Ureter (tissue), 1 donor: ENCODE measurements around the gene CYBC1. TPM values are rescaled to one million over a fixed set of nuclear protein-coding genes. Genes with fewer than 3 reads are reported as not detected.
"Not testable (repeated sequence)": the region's sequence is repeated elsewhere in the genome, so short reads cannot be mapped to it uniquely, and the experiment has no call there.

ENCODE experiments used
- DNase-seq: peaks from one replicate; pipeline ENCODE4 v3.0.0-alpha.2; 2020; ENCODE audit warnings: low spot score
- total RNA-seq: library from RNA; stranded (reverse); gene quantifications from one replicate; pipeline ENCODE4 v1.2.4, GENCODE V29; 2023
- donor health status: DM: yes; HTN: yes; CAD: no.

Gene CYBC1
- total RNA-seq, 1 donor from 2014 or later, result 98.0 TPM

DNA sequence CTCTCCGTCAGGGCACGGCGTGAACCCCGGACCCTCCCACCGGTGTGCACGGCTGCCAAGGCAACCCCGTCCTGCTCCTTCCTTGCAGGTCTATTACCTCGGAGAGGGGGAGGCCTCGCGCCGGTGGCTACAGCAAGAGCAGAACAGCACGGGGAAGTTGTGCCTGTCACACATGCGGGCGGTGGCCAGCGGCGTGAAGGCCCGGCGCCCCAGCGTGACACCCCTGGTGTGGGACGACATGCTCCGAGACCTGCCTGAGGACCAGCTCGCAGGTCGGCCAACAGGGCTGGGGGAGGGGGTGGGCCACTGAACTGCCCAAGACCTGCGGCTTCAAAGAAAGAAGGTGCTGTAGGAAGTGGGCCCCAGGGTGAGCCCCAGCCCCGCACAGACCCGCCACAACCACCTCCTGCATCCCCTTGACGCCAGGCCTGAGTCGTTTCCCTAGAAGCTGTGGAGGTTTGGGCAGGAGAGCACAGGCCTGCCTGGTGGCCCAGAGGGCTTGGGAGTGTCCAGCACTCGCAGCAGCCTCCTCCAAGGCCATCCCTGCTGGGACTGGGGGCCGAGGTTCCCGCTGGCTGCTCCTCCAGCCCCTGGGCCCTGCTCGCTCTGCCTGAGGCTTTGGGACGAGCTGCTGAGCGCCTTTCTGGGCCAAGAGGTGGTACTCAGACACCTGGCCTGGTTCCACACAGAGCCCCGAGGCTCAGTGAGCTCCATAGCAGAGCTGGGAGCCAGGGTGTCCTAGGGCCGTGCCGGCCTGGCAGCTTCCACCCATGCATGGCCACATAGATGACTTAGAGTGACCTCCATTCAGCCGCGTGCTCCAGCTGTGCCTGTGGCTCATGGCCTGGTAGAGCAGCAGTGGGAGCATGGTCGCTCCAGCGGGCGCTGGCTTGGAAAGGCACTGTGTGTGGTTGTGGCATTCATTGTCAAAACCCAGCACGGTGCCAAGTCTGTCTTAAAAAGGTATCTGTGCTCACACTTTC lies 14.7 kb downstream of the CYBC1 start:
- no peak for DNase-seq

GRCh38 chr17:82435103-82435502 lies 15.4 kb downstream of the CYBC1 start:
- no peak for DNase-seq

DNA sequence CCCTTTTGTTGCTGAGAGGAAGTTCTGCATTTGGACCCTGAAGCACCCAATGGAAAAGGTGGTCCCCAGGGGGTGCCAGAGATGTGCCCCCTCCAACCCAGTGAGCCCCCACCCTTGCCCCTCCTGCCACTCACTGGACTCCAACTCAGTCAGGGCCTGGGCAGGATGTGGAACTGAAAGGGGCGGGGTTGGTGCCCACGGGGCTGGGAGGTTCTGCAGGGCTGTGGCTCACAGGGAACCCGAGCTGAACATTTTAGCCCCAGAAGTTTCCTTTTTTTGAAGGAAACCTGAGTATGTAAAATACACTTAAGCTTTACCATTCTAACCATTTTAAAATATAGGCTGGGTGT lies 16.4 kb downstream of the CYBC1 start:
- no peak for DNase-seq

DNA sequence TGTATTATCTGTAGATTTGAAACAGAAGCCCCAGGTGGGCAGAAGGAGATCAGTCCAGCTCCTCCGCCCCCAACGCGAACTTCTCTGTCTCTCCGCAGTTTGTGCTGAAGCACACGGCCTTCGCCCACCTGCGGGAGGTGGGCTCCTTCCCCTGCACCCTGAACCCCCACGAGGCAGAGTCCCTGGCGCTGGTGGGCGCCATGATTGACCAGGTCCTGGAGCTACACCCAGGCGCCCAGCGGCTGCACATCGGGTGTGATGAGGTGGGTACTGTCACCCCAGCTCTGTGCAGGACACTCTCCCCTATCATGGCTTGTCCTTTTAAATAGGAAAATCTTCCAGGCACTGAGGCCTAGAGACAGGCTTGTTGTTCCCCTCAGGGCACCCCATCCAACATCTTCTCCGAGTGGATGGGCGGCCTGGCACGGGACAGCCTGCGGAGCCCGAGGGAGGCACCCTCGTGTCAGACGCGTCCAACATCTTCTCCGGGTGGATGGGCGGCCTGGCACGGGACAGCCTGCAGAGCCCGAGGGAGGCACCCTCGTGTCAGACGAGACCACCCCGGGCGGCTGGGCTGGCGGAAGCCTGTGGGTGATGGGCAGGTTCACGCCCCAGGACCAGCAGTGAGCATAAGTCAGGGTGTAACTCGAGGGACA lies 16.9 kb downstream of the CYBC1 start:
- DNase-seq, result no peak

DNA sequence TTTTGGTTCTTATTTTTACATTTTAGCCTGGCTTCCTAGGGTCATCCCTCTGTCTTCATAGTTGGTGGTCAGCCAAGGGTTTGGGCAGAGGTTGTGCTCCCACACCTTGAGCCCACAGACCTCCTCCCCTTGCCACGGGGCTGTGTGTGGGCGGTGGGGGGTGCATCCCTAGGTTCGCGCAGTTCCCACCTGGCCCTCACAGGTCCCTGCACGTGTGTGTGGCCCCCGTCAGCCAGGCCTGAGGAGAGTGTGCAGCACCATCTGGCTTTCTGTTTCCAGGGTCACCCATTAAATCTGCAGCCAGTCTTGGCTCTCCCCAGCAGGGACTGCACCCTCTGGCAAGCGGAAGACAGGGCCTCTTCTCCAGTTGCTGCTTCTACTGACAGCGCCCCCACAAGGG lies 18.5 kb downstream of the CYBC1 start:
- DNase-seq, result no peak

DNA sequence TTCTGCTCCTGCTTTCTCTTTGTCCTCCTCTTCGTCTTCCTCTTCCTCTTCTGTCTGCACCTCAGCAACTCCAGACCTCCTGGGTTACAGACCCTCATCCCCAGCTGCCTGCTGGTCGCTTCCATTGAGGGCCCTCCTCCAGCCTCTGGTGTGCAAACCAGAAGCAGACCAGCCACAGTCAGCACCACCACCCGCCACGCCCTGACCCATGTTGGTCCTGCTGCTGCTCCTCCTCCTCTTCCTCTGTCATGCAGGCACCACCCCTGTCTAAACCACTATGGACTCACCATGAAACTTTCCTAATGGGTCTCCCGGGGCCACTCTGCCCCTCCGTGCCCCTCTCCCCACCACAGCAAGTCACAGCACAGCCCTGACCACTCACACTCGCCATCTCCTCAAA lies 20.7 kb downstream of the CYBC1 start:
- DNase-seq, result no peak

DNA sequence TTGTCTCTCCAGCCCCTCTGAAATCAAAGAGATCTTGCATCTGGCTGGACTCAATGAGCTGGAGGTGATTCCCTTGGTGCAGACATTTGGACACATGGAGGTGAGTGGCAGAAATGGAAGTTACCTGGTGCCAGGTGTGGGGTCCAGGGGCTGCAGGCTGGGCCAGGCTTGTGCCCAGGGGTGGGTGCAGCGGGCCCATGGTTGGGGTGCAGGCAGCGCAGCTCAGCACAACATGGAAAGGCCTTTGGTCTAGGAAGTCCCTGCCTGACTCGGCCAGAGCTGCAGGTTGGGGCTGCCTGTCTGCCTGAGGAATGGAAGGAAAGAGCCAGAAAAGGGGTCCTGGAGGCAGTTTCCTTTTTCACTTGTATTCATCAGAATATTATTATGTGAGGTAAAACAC lies 22.0 kb downstream of the CYBC1 start:
- DNase-seq, result no peak

GRCh38 chr17:82424863-82425159 lies 25.7 kb downstream of the CYBC1 start:
- DNase-seq, result no peak

DNA sequence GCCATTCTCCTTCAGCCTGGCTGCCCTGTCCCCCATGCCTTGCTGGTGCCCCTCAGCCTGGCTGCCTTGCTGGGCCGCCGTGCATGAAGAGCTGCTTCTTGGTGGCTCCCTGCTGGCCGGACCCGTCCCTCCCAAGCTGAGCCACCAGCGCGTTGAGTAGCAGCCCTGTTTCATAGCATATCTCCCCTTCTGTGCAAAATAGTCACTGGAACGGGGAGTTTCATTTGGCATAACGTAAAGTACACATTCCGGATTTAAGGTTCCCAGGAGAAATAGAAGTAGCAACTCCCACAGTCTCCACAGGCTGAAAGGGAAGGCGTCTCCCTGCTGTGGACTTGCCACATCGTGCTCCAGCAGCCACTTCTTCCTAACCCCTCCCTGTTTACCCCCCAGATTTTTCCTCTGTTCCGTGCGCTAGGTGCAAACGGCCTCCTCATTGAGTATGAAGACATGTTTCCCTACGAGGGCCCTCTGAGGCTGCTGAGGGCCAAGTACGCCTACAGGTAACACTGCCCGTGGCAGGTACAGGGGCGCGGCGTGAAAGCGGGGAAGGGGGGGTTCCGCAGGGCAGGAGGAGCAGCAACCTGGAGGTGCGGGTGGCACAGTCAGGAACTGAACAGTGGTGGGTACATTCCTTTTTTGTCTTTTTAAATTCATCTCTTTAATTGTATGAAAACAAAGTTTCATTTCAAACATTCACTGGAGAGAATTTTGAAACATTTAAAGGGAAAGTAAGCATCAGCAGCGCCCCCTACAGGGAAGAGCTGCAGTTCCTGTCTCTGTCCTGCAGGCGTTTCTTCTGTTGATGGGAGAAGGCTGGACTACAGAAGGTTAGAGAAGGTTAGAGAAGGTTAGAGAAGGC lies 26.3 kb downstream of the CYBC1 start:
- no peak for DNase-seq

DNA sequence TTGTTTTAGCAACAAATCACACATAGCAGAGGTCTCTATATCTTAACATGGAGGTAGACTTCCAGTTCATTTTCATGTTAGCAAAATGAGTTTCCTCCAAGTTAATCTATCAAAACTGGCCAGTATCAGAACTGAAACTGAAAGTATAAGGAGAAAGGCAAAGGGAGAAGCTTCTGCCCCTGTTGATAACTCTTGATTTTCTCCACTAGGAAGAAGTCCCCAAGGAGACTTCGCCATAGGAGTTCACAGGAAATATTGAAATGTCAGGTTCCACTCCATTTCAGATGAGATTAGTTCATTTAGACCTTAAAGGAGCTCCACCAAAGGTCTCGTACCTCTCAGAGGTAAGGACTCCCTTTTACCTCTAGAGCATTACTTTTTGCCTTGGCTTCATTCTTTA lies 31.0 kb downstream of the CYBC1 start:
- DNase-seq, result no peak

- peak; percentile 80 for DNase-seq
Observed at GRCh38 chr17:82418001-82418986, 32.3 kb downstream of the CYBC1 start, which contains the start of the genes HEXD and OGFOD3. Gene HEXD, plus strand, starts transcription at chr17:82418347. Its CDS starts 1,453 bp downstream, at chr17:82419800. Gene OGFOD3, minus strand, starts transcription at chr17:82418586. Its CDS starts 101 bp downstream, at chr17:82418485.

DNA sequence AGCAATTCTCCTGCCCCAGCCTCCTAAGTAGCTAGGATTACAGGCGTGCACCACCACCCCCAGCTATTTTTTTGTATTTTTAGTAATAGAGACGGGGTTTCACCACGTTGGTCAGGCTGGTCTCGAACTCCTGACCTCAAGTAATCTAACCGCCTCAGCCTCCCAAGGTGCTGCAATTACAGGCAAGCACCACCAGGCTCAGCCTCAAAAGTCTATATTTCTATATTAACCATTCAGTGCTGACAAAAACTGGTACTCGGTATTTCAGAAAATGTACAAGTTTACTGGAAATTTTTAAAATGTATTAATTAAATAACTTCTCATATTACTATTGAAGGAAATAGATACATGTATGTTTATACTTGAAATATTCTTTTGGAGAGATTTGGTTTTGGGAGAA lies 33.8 kb downstream of the CYBC1 start:
- no peak for DNase-seq

DNA sequence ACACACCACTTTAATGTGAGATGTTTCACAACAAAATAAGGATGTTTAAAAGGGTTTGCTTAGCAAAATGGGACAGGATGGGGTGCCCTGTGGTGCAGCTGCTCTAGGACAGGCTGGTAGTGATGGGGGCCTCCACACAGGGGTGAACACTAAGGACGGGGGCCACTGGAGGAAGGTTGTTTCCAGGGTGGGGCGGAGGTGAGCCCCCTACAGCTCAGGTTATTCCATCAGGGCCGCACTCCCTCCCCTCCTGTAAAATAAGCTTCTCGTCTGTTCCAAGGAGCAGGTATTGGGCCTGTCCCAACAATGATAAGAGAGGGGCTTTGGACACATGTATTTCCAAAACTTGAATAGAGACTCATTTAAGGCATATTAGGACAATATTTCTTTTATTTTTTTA lies 34.3 kb downstream of the CYBC1 start:
- no peak for DNase-seq

DNA sequence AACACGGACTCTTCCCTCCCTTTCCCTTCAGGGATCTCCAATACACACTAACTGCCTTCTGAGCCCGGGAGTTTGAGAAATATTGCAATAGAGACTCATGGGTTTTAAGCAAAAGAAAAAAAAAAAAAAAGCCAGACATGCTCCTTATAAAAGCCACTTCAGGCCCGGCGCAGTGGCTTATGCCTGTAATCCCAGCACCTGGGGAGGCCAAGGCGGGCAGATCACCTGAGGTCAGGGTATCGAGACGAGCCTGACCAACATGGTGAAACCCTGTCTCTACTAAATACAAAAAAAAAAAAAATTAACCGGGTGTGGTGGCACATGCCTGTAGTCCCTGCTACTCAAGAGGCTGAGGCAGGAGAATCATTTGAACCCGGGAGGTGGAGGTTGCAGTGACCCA lies 34.8 kb downstream of the CYBC1 start:
- no peak for DNase-seq

DNA sequence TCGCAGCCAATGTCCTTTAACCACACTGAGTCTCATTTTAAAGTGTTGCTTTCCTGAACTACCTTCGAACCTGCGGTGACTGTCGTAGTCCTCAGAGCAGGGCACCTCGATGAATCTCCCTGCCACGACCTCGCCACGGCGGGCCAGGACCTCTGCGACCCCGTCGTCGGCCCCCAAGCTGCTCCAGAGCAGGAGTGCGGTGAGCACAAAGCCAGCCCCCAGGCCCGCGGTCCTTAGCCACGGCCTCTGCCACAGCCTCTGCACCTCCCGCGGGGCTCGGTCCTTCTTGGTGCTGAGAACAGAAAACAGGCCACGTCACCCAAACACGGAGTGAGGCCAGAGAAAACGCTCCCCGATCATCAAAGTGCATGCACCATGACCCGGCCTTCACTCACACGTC lies 35.2 kb downstream of the CYBC1 start:
- DNase-seq, result no peak

DNA sequence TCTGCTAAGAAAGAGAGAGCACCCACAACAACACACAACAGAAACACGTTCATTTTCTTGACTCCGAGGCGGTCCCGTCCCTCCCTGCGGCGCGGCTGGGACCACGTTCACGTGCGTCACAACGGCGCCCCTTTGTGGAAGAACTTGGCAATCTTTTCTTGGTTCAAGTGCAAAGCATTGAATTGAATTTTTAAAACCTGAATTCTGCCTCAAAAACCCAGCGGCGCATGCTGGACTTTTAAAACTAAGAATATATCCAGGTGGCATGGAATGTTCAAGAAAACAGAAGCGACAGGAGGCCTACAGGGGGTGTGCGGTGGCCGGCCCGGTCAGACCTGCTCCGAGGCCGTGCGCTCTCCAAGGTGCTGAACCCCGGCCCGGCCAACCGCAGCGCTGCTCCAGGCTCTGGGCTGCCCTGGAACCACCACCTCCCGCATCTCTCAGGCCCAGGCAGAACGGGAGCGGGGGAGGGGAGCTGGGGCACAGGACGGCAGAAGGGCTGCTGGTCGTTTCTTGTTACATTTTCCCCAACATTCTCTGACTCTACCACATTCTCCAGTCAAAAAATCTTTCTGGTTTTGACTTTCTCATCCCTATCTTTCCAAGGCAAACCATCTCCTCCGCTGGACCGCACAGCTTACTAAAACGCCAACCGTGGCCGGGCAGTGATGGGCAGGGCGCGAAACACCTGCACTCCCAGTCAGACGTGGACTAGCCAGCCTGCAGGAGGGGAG lies 35.8 kb downstream of the CYBC1 start:
- DNase-seq, result no peak

GRCh38 chr17:82412535-82413520 lies 37.7 kb downstream of the CYBC1 start:
- no peak for DNase-seq

DNA sequence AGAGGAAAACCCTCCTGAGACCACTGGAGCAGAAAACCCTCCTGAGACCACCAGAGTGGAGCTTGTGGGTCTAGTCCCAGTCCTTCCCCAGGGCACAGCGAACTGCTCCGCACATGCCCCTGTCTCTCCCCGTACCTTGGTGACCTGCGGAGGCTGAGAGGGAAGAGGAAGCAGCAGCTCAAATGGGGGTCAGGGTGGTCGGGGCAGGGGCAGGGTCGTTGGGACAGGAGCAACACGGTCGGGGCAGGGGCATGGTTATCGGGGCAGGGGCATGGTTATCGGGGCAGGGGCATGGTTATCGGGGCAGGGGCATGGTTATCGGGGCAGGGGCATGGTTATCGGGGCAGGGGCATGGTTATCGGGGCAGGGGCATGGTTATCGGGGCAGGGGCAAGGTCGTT lies 38.5 kb downstream of the CYBC1 start:
- DNase-seq, result not testable (repeated sequence)
